SK-N-SH treated with all-trans-retinoic acid at 6 μM for 48 hours (cell line): Measurements from ENCODE around the gene KIF21A.
A peak's percentile ranks its signal among the peaks of the same experiment; 100 is the strongest.

Experiments
- ATAC-seq: fragments of 200-7000 bp; cut with Tn5 transposase; 3 replicates; pipeline ENCODE4 v1.9.1; 2020; ENCODE audit warnings: mild to moderate bottlenecking, moderate library complexity
- ARNTL ChIP-seq: fragments of 450-650 bp; formaldehyde crosslinking; IDR thresholded peaks from 2 replicates; pipeline ENCODE4 v1.5.0; 2020; ENCODE audit warnings: low read depth, mild to moderate bottlenecking, moderate library complexity, borderline replicate concordance
- CSDC2 ChIP-seq: fragments of 250-450 bp; sonication (Bioruptor Pico); IDR thresholded peaks from 2 replicates; pipeline ENCODE4 v1.5.0; 2020; ENCODE audit warnings: mild to moderate bottlenecking, moderate library complexity
- GLIS3 ChIP-seq: fragments of 250-450 bp; sonication (Bioruptor Pico); IDR thresholded peaks from 2 replicates; pipeline ENCODE4 v1.5.0; 2020; ENCODE audit warnings: mild to moderate bottlenecking, moderate library complexity
- ISL1 ChIP-seq: fragments of 250-450 bp; sonication (Bioruptor Pico); IDR thresholded peaks from 2 replicates; pipeline ENCODE4 v2.1.2; 2022; ENCODE audit warnings: mild to moderate bottlenecking, moderate library complexity
- OSR1 ChIP-seq: fragments of 250-450 bp; sonication (Bioruptor Pico); IDR thresholded peaks from 2 replicates; pipeline ENCODE4 v1.8.0; 2022; ENCODE audit warnings: moderate library complexity, mild to moderate bottlenecking, inconsistent platforms
- PPARA ChIP-seq: fragments of 250-450 bp; sonication (Bioruptor Pico); IDR thresholded peaks from 2 replicates; pipeline ENCODE4 v1.5.0; 2020; ENCODE audit warnings: mild to moderate bottlenecking, borderline replicate concordance
- RARB ChIP-seq: fragments of 250-450 bp; sonication (Bioruptor Pico); IDR thresholded peaks from 2 replicates; pipeline ENCODE4 v1.8.0; 2021; ENCODE audit warnings: mild to moderate bottlenecking, moderate library complexity
- TOX ChIP-seq: fragments of 250-450 bp; sonication (Bioruptor Pico); IDR thresholded peaks from 2 replicates; pipeline ENCODE4 v1.8.0; 2021; ENCODE audit warnings: mild to moderate bottlenecking, moderate library complexity, borderline replicate concordance
- ZC3H10 ChIP-seq: fragments of 250-450 bp; sonication (Bioruptor Pico); IDR thresholded peaks from 2 replicates; pipeline ENCODE4 v1.5.1; 2021; ENCODE audit warnings: mild to moderate bottlenecking, moderate library complexity
- ZFP3 ChIP-seq: fragments of 250-450 bp; sonication (Bioruptor Pico); IDR thresholded peaks from 2 replicates; pipeline ENCODE4 v1.5.0; 2020; ENCODE audit warnings: mild to moderate bottlenecking, moderate library complexity
- ZFP30 ChIP-seq: fragments of 450-650 bp; formaldehyde crosslinking; IDR thresholded peaks from 2 replicates; pipeline ENCODE4 v1.5.0; 2022; ENCODE audit warnings: mild to moderate bottlenecking, moderate library complexity
- ZNF70 ChIP-seq: fragments of 450-650 bp; formaldehyde crosslinking; IDR thresholded peaks from 2 replicates; pipeline ENCODE4 v1.5.0; 2020; ENCODE audit warnings: mild to moderate bottlenecking, moderate library complexity
- ZNF8 ChIP-seq: fragments of 450-650 bp; formaldehyde crosslinking; IDR thresholded peaks from 2 replicates; pipeline ENCODE4 v1.5.0; 2020; ENCODE audit warnings: mild to moderate bottlenecking, moderate library complexity
- TF ChIP-seq, protein P1 (sequence below): fragments of 250-450 bp; sonication (Bioruptor Pico); IDR thresholded peaks from 2 replicates; pipeline ENCODE4 v1.5.1; 2020; ENCODE audit warnings: low read depth, mild to moderate bottlenecking, moderate library complexity
- TF ChIP-seq, protein P2 (sequence below): fragments of 250-450 bp; sonication (Bioruptor Pico); IDR thresholded peaks from 2 replicates; pipeline ENCODE4 v1.8.0; 2020; ENCODE audit warnings: mild to moderate bottlenecking, moderate library complexity, borderline replicate concordance
- TF ChIP-seq, protein P3 (sequence below): fragments of 250-450 bp; sonication (Bioruptor Pico); IDR thresholded peaks from 2 replicates; pipeline ENCODE4 v1.5.0; 2020; ENCODE audit warnings: mild to moderate bottlenecking, moderate library complexity
- TF ChIP-seq, protein P4 (sequence below): fragments of 250-450 bp; sonication (Bioruptor Pico); IDR thresholded peaks from 2 replicates; pipeline ENCODE4 v1.8.0; 2021; ENCODE audit warnings: low read depth, mild to moderate bottlenecking, moderate library complexity, borderline replicate concordance

The KIF21A gene, protein sequence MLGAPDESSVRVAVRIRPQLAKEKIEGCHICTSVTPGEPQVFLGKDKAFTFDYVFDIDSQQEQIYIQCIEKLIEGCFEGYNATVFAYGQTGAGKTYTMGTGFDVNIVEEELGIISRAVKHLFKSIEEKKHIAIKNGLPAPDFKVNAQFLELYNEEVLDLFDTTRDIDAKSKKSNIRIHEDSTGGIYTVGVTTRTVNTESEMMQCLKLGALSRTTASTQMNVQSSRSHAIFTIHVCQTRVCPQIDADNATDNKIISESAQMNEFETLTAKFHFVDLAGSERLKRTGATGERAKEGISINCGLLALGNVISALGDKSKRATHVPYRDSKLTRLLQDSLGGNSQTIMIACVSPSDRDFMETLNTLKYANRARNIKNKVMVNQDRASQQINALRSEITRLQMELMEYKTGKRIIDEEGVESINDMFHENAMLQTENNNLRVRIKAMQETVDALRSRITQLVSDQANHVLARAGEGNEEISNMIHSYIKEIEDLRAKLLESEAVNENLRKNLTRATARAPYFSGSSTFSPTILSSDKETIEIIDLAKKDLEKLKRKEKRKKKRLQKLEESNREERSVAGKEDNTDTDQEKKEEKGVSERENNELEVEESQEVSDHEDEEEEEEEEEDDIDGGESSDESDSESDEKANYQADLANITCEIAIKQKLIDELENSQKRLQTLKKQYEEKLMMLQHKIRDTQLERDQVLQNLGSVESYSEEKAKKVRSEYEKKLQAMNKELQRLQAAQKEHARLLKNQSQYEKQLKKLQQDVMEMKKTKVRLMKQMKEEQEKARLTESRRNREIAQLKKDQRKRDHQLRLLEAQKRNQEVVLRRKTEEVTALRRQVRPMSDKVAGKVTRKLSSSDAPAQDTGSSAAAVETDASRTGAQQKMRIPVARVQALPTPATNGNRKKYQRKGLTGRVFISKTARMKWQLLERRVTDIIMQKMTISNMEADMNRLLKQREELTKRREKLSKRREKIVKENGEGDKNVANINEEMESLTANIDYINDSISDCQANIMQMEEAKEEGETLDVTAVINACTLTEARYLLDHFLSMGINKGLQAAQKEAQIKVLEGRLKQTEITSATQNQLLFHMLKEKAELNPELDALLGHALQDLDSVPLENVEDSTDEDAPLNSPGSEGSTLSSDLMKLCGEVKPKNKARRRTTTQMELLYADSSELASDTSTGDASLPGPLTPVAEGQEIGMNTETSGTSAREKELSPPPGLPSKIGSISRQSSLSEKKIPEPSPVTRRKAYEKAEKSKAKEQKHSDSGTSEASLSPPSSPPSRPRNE (N-terminal part only)

DNA sequence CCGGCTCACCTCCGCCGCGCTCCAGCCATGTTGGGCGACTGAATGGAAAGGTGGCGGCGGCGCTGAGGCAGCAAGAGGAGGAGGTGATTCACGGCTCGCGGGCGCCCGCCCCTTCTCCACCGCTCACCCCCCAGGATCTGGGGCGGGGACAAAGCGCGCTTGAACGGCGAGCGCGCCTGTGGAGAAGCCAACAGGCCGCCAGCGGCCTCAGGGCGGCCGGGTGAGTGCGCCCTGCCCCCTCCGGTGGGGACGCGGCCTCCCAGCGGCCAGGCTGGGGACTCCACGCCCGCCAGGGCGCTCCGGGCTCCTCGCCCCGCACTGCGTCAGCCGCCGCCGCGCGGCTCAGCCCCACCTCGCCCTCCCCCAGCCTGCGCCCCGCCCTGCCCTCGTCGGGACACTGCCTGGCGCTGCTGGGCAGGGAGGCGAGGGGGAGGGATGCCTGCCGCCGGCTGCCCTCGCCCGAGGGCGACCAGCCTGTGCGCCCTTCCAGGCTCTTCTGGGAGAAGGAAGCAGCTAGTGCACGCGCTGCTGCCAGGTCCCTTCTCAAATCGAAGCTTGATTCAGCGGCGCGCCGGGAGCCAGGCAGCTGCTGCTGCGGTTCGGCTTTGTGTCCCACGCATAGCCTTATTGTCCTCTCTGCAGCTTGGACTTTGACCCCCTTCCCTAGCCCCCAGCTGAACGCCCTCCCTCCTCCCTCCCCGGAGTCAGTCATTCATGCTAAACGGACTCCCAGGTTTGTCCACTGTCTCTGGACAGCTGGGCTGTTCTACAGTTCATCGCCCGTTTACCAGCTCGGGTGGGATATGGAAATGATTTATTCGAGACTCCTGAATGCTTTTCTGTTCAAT is at the start of gene KIF21A:
Gene KIF21A (minus strand): TSS at position 40 of the 848 bp plus-strand sequence. CDS start 150 bp downstream, outside the sequence.
- TF ChIP-seq ZNF70 (no peak), ISL1 (CRISPR knock-in tag) (0 out of 2 replicates have a peak, but pooled peaks have one; percentile 15)
- peak; percentile 95 for ATAC-seq

DNA sequence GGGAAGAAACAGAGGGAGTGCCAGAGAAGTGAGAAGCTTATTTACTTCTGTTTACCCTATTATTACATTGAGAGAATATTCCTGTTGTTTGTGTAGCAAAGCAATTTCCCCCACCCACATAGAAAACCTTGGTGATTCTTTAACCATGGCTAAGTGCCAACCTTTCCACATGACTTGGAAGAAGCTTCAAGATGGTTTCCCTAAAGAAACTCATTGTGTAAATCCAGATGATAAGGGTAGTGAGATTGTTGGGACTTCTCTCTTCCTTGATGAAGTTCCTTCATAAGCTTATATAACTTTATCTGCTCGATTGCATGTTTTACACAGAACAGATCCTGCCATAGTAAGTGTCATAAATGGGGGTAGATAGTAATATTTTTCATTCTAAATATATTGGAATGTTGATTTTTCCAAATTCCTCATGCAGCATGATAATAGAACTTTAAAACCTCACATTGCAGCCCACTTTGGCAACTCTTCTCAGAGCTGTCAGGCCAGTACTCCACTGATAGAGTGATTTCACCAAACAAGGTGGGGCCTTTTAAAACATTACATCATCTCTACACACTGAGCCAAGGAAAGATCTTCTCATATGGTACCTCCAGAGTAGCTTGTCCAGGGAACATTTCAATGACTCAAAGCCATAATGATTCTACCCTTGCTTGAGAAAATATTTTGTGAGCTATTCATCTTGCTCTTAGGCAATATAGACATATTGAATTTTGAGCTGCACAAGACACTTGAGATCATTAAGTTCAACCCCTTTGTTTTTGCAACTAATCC is 47.8 kb upstream of the KIF21A start:
- ATAC-seq, result no peak
- TF ChIP-seq GLIS3 (no peak), OSR1 (no peak), ISL1 (CRISPR knock-in tag) (peak; percentile 78), RARB (CRISPR knock-in tag) (no peak), CSDC2 (CRISPR knock-in tag) (no peak), ZNF70 (no peak), ZNF8 (no peak), ZFP3 (CRISPR knock-in tag) (no peak), ARNTL (CRISPR knock-in tag) (no peak)
- TF ChIP-seq, protein P1, sequence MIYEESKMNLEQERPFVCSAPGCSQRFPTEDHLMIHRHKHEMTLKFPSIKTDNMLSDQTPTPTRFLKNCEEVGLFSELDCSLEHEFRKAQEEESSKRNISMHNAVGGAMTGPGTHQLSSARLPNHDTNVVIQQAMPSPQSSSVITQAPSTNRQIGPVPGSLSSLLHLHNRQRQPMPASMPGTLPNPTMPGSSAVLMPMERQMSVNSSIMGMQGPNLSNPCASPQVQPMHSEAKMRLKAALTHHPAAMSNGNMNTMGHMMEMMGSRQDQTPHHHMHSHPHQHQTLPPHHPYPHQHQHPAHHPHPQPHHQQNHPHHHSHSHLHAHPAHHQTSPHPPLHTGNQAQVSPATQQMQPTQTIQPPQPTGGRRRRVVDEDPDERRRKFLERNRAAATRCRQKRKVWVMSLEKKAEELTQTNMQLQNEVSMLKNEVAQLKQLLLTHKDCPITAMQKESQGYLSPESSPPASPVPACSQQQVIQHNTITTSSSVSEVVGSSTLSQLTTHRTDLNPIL, result peak; percentile 54; the same call in 1 of the 2 replicates
- TF ChIP-seq, protein P2, sequence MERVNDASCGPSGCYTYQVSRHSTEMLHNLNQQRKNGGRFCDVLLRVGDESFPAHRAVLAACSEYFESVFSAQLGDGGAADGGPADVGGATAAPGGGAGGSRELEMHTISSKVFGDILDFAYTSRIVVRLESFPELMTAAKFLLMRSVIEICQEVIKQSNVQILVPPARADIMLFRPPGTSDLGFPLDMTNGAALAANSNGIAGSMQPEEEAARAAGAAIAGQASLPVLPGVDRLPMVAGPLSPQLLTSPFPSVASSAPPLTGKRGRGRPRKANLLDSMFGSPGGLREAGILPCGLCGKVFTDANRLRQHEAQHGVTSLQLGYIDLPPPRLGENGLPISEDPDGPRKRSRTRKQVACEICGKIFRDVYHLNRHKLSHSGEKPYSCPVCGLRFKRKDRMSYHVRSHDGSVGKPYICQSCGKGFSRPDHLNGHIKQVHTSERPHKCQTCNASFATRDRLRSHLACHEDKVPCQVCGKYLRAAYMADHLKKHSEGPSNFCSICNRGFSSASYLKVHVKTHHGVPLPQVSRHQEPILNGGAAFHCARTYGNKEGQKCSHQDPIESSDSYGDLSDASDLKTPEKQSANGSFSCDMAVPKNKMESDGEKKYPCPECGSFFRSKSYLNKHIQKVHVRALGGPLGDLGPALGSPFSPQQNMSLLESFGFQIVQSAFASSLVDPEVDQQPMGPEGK (CRISPR knock-in tag), result no peak
- TF ChIP-seq, protein P3, sequence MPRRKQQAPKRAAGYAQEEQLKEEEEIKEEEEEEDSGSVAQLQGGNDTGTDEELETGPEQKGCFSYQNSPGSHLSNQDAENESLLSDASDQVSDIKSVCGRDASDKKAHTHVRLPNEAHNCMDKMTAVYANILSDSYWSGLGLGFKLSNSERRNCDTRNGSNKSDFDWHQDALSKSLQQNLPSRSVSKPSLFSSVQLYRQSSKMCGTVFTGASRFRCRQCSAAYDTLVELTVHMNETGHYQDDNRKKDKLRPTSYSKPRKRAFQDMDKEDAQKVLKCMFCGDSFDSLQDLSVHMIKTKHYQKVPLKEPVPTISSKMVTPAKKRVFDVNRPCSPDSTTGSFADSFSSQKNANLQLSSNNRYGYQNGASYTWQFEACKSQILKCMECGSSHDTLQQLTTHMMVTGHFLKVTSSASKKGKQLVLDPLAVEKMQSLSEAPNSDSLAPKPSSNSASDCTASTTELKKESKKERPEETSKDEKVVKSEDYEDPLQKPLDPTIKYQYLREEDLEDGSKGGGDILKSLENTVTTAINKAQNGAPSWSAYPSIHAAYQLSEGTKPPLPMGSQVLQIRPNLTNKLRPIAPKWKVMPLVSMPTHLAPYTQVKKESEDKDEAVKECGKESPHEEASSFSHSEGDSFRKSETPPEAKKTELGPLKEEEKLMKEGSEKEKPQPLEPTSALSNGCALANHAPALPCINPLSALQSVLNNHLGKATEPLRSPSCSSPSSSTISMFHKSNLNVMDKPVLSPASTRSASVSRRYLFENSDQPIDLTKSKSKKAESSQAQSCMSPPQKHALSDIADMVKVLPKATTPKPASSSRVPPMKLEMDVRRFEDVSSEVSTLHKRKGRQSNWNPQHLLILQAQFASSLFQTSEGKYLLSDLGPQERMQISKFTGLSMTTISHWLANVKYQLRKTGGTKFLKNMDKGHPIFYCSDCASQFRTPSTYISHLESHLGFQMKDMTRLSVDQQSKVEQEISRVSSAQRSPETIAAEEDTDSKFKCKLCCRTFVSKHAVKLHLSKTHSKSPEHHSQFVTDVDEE, result no peak

DNA sequence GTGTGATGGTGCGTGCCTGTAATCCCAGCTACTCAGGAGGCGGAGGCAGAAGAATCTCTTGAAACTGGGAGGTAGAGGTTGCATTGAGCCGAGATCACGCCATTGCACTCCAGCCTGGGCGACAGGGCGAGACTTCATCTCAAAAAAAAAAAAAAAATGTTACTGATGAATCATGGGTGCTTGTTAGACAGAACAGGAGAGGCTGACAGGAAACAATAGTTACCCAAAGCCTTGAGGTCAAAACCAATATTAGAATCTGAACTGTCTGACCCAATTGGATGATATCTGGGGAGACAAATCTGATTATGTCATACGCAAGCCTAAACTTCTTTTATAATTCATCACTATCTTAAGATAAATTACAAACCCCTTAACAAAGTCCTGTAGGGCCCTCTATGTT is 40.7 kb upstream of the KIF21A start:
- no peak for ATAC-seq
- TF ChIP-seq PPARA (CRISPR knock-in tag) (no peak), ZC3H10 (CRISPR knock-in tag) (no peak)

DNA sequence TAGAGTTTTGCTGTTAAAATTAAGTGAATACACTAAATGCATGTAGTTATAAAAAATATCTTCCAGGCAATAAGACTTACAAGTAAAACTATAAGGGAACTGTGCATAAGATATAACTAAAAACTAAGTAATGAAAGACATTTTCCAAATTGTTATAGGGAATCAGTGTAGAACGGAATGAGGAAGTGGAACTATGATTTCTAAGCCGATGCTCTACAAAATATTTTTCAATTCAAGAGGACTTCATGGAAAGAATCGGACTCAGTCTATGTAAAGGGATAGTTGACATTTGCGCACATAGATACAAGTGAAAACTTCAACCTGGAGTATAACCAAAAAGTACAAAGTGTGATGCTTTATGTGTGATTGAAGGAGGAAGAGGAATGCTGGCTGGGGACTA is 40.1 kb upstream of the KIF21A start:
- no peak for ATAC-seq
- no peak for TF ChIP-seq OSR1
- no peak for TF ChIP-seq TOX (CRISPR knock-in tag)
- TF ChIP-seq, protein P4, sequence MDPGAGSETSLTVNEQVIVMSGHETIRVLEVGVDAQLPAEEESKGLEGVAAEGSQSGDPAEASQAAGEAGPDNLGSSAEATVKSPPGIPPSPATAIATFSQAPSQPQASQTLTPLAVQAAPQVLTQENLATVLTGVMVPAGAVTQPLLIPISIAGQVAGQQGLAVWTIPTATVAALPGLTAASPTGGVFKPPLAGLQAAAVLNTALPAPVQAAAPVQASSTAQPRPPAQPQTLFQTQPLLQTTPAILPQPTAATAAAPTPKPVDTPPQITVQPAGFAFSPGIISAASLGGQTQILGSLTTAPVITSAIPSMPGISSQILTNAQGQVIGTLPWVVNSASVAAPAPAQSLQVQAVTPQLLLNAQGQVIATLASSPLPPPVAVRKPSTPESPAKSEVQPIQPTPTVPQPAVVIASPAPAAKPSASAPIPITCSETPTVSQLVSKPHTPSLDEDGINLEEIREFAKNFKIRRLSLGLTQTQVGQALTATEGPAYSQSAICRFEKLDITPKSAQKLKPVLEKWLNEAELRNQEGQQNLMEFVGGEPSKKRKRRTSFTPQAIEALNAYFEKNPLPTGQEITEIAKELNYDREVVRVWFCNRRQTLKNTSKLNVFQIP, result no peak
- TF ChIP-seq ZFP30, result no peak
- no peak for TF ChIP-seq GLIS3
- TF ChIP-seq, all 23 proteins: peak for 0
